NOMO-1 treated with dmso at 0.1 percent for 144 hours (cell line): Measurements from ENCODE around the gene DPY19L2.
"Not testable (repeated sequence)": the region's sequence is repeated elsewhere in the genome, so short reads cannot be mapped to it uniquely, and the experiment has no call there.

Experiments used
- DNase-seq: peaks from one replicate; lab custom pipeline; 2025; ENCODE audit not compliant: unreplicated experiment; lab: John Stamatoyannopoulos, UW

Gene DPY19L2

GRCh38 chr12:63545298-63545916 is 122.9 kb downstream of the DPY19L2 start:
- DNase-seq = not testable (repeated sequence)

DNA sequence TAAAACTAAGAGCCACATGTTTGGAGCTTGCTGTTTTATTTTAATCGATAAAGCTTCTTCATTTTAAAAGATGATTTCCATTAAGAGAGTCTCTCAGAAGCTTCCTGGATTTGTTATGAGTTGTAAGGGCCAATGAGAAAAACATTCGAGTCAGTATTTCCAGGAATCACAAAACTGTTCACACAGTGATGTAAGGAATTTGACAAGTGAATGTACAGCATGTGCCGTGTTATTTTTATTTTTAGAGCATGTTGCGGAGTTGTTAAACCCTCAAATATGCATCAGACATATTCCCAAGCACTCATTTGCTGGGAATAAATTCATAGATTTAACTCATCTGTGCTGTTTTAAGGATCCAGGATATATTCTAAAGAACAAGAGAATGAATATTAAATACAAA is 129.6 kb downstream of the DPY19L2 start:
- DNase-seq = not testable (repeated sequence)

DNA sequence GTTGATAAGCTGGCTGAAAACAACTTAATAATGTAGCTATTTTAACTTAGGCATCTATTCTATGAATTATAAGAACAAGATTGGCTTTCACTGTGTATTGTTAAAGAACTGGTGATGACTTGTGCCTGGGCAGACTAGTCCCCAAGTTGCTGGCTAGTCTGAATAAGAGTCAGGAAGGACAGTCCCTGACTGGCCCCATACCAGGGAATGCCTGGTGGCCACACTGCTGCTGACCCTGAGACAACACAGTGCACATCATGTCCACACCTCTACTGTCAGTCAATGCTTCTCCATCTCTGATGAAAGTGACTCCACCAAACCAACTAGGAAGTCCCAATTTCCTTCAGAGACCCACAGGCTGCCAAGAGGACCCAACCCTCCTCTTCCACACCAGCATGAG is 130.5 kb downstream of the DPY19L2 start:
- DNase-seq = not testable (repeated sequence)

DNA sequence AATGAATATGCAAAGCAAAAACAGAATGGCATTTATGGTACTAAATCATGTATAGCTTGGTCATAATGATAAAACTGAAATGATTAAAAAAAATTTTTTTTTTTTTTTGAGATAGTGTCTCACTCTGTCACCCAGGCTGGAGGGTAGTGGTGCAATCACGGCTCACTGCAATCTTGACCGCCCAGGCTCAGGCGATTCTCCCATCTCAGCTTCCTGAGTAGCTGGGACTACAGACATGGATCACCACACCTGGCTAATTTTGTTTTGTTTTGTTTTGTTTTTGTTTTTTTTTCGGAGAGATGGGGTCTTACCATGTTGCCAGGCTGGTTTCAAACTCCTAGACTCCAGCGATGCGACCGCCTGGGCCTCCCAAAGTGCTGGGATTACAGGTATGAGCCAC is 138.7 kb downstream of the DPY19L2 start:
- DNase-seq = not testable (repeated sequence)

- DNase-seq = no peak
Observed at GRCh38 chr12:63525831-63526230, 142.5 kb downstream of the DPY19L2 start.

DNA sequence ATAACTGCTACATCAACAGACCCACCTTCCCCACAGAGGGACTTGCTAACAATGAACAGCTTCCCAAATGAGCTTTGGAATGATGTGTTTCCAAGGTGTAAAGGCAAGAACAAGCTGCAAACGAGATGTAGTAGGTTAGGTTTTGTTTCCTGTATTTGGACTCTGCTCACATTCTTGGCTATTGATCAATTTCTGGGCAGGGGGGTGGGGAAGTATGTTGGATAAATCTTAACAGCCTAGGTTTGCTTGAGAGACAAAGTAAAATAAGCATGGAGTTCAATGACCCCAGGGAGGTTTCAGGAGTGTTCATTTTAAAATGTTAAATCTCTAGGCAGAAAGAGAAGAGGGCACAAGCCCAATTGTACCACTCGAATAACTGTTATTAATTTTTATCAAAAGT is 146.6 kb downstream of the DPY19L2 start:
- DNase-seq = no peak
